Endothelial cell (in vitro differentiated cells): ENCODE measurements around the gene TSPAN10. TPM values are rescaled to one million over a fixed set of nuclear protein-coding genes. Genes with fewer than 3 reads are reported as not detected.

Source experiments
- DNase-seq: peaks from one replicate; pipeline ENCODE4 v3.0.0; 2021; ENCODE audit warnings: low spot score
- H3K27ac Mint-ChIP-seq: one replicate; pipeline ENCODE4 v1.8.0; 2021; ENCODE audit warnings: mixed read lengths, inconsistent platforms; ENCODE audit not compliant: unreplicated experiment
- H3K27me3 Mint-ChIP-seq: one replicate; pipeline ENCODE4 v1.8.0; 2021; ENCODE audit warnings: mild to moderate bottlenecking, moderate library complexity, mixed read lengths, inconsistent platforms; ENCODE audit not compliant: unreplicated experiment
- H3K36me3 Mint-ChIP-seq: one replicate; pipeline ENCODE4 v1.8.0; 2021; ENCODE audit warnings: mild to moderate bottlenecking, low read depth, mixed read lengths, inconsistent platforms; ENCODE audit not compliant: unreplicated experiment
- H3K4me1 Mint-ChIP-seq: one replicate; pipeline ENCODE4 v1.8.0; 2021; ENCODE audit warnings: mild to moderate bottlenecking, mixed read lengths, inconsistent platforms; ENCODE audit not compliant: unreplicated experiment
- H3K4me3 Mint-ChIP-seq: one replicate; pipeline ENCODE4 v1.8.0; 2021; ENCODE audit warnings: mild to moderate bottlenecking, mixed read lengths, inconsistent platforms; ENCODE audit not compliant: unreplicated experiment
- H3K9me3 Mint-ChIP-seq: one replicate; pipeline ENCODE4 v1.8.0; 2021; ENCODE audit warnings: mixed read lengths, inconsistent platforms; ENCODE audit not compliant: unreplicated experiment
- CTCF ChIP-seq: fragments of 200-600 bp; sonication (generic); IDR thresholded peaks from one replicate; pipeline ENCODE4 v1.5.0; 2021; ENCODE audit warnings: antibody characterized with exemption; ENCODE audit not compliant: unreplicated experiment
- long read RNA-seq: library from polyadenylated mRNA; unstranded; transcript quantifications from one replicate; pipeline ENCODE4 v2.0.0, GENCODE V29; 2020; ENCODE audit not compliant: unreplicated experiment
- total RNA-seq: library from RNA; stranded (reverse); fragmentation: NEBNext Ultra II Directional; extraction: Animal tissue kit (Norgen Biotek cat#: 25700); gene quantifications from one replicate; pipeline ENCODE4 v1.2.1, GENCODE V29; 2021; ENCODE audit not compliant: unreplicated experiment

Gene TSPAN10
- total RNA-seq: 2.5 TPM
- long read RNA-seq, partial matches to known transcripts: 0 of 1 reads
- long read RNA-seq, other reads (novel, unspliced or antisense): 1 of 1 reads

GRCh38 chr17:81636505-81637288 is at the start of gene TSPAN10, which contains the start of gene NPLOC4:
TSS of gene TSPAN10 (plus strand) at chr17:81637196. CDS start at chr17:81642413, 5,217 bp downstream.
TSS of gene NPLOC4 (minus strand) at chr17:81637112. CDS start at chr17:81636930, 182 bp downstream.
- peak within 1 kb of the TSS; percentile 99 for H3K4me3 Mint-ChIP-seq
- H3K27me3 Mint-ChIP-seq: peaks cover 8% of the 10 kb centered on the region
- no peaks in the 10 kb centered on the region for H3K9me3 Mint-ChIP-seq
- DNase-seq: peak; percentile 94
- H3K4me1 Mint-ChIP-seq: peaks cover 14% of the 10 kb centered on the region
- peaks cover 9% of the 10 kb centered on the region for H3K36me3 Mint-ChIP-seq
- TF ChIP-seq CTCF: no peak
- peak within 1 kb of the TSS; percentile 99 for H3K27ac Mint-ChIP-seq

GRCh38 chr17:81589612-81590011 is 47.4 kb upstream of the TSPAN10 start:
- Mint-ChIP-seq H3K4me1 (no peaks in the 10 kb centered on the region), H3K9me3 (no peaks in the 10 kb centered on the region), H3K4me3 (peak overlapping the region; percentile 47), H3K36me3 (peaks cover 48% of the 10 kb centered on the region), H3K27me3 (peaks cover 8% of the 10 kb centered on the region), H3K27ac (no peak overlapping the region)
- no peak for DNase-seq
- no peak for TF ChIP-seq CTCF

- H3K4me1 Mint-ChIP-seq: no peaks in the 10 kb centered on the region
- no peaks in the 10 kb centered on the region for H3K9me3 Mint-ChIP-seq
- H3K36me3 Mint-ChIP-seq: peaks cover 47% of the 10 kb centered on the region
- TF ChIP-seq CTCF: no peak
- no peak overlapping the region for H3K4me3 Mint-ChIP-seq
- DNase-seq: no peak
- peaks cover 8% of the 10 kb centered on the region for H3K27me3 Mint-ChIP-seq
- no peak overlapping the region for H3K27ac Mint-ChIP-seq
Observed at GRCh38 chr17:81590121-81590520, 46.9 kb upstream of the TSPAN10 start.

- peaks cover 4% of the 10 kb centered on the region for H3K27me3 Mint-ChIP-seq
- H3K4me1 Mint-ChIP-seq: no peaks in the 10 kb centered on the region
- no peak for DNase-seq
- H3K4me3 Mint-ChIP-seq: peak overlapping the region; percentile 48
- no peak overlapping the region for H3K27ac Mint-ChIP-seq
- TF ChIP-seq CTCF: no peak
- H3K36me3 Mint-ChIP-seq: peaks cover 37% of the 10 kb centered on the region
- no peaks in the 10 kb centered on the region for H3K9me3 Mint-ChIP-seq
Observed at GRCh38 chr17:81591971-81592370, 45.0 kb upstream of the TSPAN10 start.
